OCI-LY3 (cell line): Measurements from ENCODE around the gene C11orf54.

Source experiments
- H2AFZ ChIP-seq: fragments of 200-600, 300-600 bp; shearing (Covaris generic); 2 replicates; pipeline ENCODE4 v1.6.0; 2014; ENCODE audit warnings: antibody characterized with exemption, low read depth, low read length
- H3K27ac ChIP-seq: fragments of 200-600, 300-600 bp; sonication (generic); 2 replicates; pipeline ENCODE4 v1.5.1; 2014; ENCODE audit warnings: mild to moderate bottlenecking, low read length, moderate library complexity, mixed read lengths
- H3K27me3 ChIP-seq: fragments of 200-600, 300-600 bp; sonication (generic); 2 replicates; pipeline ENCODE4 v1.6.1; 2014; ENCODE audit warnings: low read depth, low read length, mixed read lengths
- H3K36me3 ChIP-seq: fragments of 200-600, 300-600 bp; sonication (generic); replicated peaks from 2 replicates; pipeline ENCODE3; 2014; ENCODE audit warnings: low read depth, low read length, mixed read lengths
- H3K4me1 ChIP-seq: fragments of 300-600, 200-600 bp; sonication (generic); 2 replicates; pipeline ENCODE4 v1.6.1; 2014; ENCODE audit warnings: low read length, mixed read lengths
- H3K4me2 ChIP-seq: fragments of 200-600, 300-600 bp; sonication (generic); 2 replicates; pipeline ENCODE4 v1.6.1; 2014; ENCODE audit warnings: low read length, mixed read lengths
- H3K4me3 ChIP-seq: fragments of 300-600, 200-600 bp; sonication (generic); 2 replicates; pipeline ENCODE4 v1.5.1; 2014; ENCODE audit warnings: antibody characterized with exemption, mild to moderate bottlenecking, low read length, moderate library complexity
- H3K79me2 ChIP-seq: fragments of 300-600, 200-600 bp; shearing (Covaris generic); 2 replicates; pipeline ENCODE4 v1.6.1; 2014; ENCODE audit warnings: mild to moderate bottlenecking, low read length, mixed read lengths
- H3K9ac ChIP-seq: fragments of 300-600, 200-600 bp; shearing (Covaris generic); 2 replicates; pipeline ENCODE4 v1.6.0; 2014; ENCODE audit warnings: mild to moderate bottlenecking, low read length, moderate library complexity
- H3K9me3 ChIP-seq: fragments of 200-600, 300-600 bp; shearing (Covaris generic); 2 replicates; pipeline ENCODE4 v1.6.1; 2014; ENCODE audit warnings: low read length, mixed read lengths; ENCODE audit not compliant: insufficient read depth
- H4K20me1 ChIP-seq: fragments of 200-600, 300-600 bp; sonication (generic); 2 replicates; pipeline ENCODE4 v1.6.1; 2016; ENCODE audit warnings: low read length, mixed read lengths; ENCODE audit not compliant: insufficient read depth
- EZH2phosphoT487 ChIP-seq: fragments of 200-600 bp; shearing (Covaris generic); IDR thresholded peaks from 2 replicates; pipeline ENCODE4 v1.6.1; 2018; ENCODE audit warnings: antibody characterized with exemption, mixed run types, low read depth
- TF ChIP-seq, protein P1 (sequence below): fragments of 200-600, 300-600 bp; sonication (generic); IDR thresholded peaks from 2 replicates; pipeline ENCODE4 v1.5.1; 2014; ENCODE audit warnings: antibody characterized with exemption, low read length, low read depth

The C11orf54 gene

DNA sequence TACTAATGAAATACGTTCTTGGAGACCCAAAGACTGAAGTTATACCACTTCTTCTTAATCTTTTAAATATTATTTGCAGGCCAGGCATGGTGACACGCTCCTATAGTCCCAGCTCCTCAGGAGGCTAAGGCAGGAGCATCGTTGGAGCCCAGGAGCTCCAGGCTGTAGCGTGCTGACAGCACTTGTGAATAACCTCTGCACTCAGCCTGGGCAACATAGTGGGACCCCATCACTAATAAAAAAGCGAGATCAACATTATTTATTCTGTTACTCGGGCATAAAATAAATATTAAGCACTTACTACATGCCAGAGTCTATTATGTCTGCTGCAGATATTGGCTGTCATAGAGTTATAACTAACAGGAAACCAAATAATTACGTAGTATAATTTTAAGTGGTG lies 41.9 kb downstream of the C11orf54 start:
- no peaks in the 10 kb centered on the region for H3K27me3 ChIP-seq

DNA sequence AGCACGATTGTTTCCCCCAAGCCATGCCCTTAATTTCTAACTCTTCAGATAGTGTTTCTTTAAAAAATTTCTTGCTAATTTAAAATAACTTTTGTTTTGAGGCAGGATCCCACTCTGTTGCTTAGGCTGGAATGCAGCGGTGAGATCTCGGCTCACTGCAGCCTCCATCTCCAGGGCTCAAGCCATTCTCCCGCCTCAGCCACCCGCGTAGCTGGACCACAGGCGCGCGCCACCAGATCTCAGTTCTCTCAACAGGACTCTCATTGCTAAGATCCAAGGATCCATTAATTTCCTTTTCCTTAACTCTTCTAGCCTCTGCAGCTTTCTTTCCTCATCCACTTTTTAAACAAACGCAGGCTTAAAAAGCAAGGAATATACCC lies 42.3 kb downstream of the C11orf54 start:
- Histone ChIP-seq H3K79me2 (peaks cover 54% of the 10 kb centered on the region), H3K9ac (peak overlapping the region; percentile 91), H3K9me3 (no peaks in the 10 kb centered on the region), H4K20me1 (peaks cover 25% of the 10 kb centered on the region), H3K4me2 (peak overlapping the region; percentile 63), H3K27me3 (no peaks in the 10 kb centered on the region), H3K4me1 (peaks cover 20% of the 10 kb centered on the region), H2AFZ (peak overlapping the region; percentile 73), H3K4me3 (peak overlapping the region; percentile 83), H3K27ac (peak overlapping the region; percentile 15), H3K36me3 (peaks cover 14% of the 10 kb centered on the region)
- TF ChIP-seq, protein P1, sequence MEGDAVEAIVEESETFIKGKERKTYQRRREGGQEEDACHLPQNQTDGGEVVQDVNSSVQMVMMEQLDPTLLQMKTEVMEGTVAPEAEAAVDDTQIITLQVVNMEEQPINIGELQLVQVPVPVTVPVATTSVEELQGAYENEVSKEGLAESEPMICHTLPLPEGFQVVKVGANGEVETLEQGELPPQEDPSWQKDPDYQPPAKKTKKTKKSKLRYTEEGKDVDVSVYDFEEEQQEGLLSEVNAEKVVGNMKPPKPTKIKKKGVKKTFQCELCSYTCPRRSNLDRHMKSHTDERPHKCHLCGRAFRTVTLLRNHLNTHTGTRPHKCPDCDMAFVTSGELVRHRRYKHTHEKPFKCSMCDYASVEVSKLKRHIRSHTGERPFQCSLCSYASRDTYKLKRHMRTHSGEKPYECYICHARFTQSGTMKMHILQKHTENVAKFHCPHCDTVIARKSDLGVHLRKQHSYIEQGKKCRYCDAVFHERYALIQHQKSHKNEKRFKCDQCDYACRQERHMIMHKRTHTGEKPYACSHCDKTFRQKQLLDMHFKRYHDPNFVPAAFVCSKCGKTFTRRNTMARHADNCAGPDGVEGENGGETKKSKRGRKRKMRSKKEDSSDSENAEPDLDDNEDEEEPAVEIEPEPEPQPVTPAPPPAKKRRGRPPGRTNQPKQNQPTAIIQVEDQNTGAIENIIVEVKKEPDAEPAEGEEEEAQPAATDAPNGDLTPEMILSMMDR, result no peak
- TF ChIP-seq EZH2phosphoT487, result no peak

More for the DNA sequence above, 41.9 kb downstream of the C11orf54 start:
- peaks cover 20% of the 10 kb centered on the region for H3K4me1 ChIP-seq
- peak overlapping the region; percentile 91 for H3K9ac ChIP-seq
- H4K20me1 ChIP-seq, result peaks cover 23% of the 10 kb centered on the region
- H3K36me3 ChIP-seq, result peaks cover 13% of the 10 kb centered on the region
- H2AFZ ChIP-seq, result peak overlapping the region; percentile 73
- H3K4me2 ChIP-seq, result peak overlapping the region; percentile 63
- H3K79me2 ChIP-seq, result peaks cover 50% of the 10 kb centered on the region
- no peaks in the 10 kb centered on the region for H3K9me3 ChIP-seq
- no peak overlapping the region for H3K27ac ChIP-seq
- TF ChIP-seq, protein P1, result no peak
- TF ChIP-seq EZH2phosphoT487, result no peak
- peak overlapping the region; percentile 83 for H3K4me3 ChIP-seq

DNA sequence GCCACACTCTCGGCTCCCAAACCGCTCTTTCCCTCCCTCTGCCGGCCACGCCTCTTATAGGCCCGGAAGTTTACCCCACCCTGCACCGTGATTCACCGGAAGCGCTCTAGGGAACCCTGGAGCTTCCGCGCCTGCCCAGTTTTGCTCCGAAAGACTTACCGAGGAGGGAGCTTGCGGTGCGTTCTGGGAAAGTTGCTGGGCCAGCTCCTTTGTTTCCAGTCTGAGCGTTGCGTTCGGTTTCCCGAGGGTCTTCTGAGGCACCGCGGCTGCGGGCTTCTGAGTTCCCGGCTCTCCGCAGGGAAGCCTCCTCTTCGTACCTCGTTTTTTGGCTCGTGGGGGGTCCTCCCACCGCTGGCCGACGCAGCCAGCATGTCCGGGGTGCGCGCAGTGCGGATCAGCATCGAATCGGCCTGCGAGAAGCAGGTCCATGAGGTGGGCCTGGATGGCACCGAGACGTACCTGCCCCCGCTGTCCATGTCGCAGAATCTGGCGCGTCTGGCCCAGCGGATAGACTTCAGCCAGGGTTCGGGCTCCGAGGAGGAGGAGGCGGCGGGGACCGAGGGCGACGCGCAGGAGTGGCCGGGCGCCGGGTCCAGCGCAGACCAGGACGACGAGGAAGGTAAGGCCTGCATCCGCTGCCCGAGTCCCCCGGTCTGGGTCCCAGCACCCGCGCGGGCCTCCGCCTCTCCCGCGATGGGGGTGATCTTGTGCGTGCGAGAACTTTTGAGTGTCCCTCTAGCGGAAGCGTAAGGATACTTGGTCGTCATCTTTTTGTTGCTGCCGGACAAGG lies 42.9 kb downstream of the C11orf54 start, which contains the start of gene MED17:
Gene MED17, plus strand, starts transcription at position 138 of the 790 bp plus-strand sequence. Its CDS starts 232 bp downstream, at position 370.
- peaks cover 20% of the 10 kb centered on the region for H3K36me3 ChIP-seq
- H3K9ac ChIP-seq, result peak within 1 kb of the TSS; percentile 91
- TF ChIP-seq EZH2phosphoT487, result no peak
- TF ChIP-seq, protein P1, result peak; percentile 45
- H3K27ac ChIP-seq, result peak within 1 kb of the TSS; percentile 72
- H3K79me2 ChIP-seq, result peaks cover 60% of the 10 kb centered on the region
- peak within 1 kb of the TSS; percentile 89 for H3K4me2 ChIP-seq
- no peaks in the 10 kb centered on the region for H3K9me3 ChIP-seq
- H3K4me3 ChIP-seq, result peak within 1 kb of the TSS; percentile 83
- H3K27me3 ChIP-seq, result no peaks in the 10 kb centered on the region
- H4K20me1 ChIP-seq, result peaks cover 27% of the 10 kb centered on the region
- H2AFZ ChIP-seq, result peak within 1 kb of the TSS; percentile 73
- H3K4me1 ChIP-seq, result peaks cover 20% of the 10 kb centered on the region

DNA sequence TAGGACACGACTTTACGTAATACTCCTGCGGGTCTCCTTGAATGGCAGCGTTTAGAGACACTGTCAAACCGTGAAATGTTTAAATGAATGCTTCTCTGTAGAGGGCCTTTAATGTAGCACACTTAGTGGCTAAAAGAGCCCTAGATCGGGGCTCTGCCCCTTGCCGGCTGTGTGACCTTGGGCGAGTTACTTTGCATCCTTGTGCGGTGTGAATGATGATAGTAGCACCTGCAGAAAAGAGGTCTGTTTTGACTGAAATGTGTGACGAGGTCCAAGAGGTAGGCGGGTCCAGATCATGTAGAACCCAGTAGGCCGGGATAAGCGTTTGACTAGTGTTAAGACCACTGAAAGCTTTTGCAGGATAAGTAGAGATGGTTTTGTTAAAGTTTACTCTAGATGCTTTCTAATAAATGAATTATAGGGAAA lies 43.5 kb downstream of the C11orf54 start:
- Histone ChIP-seq H3K4me3 (peak overlapping the region; percentile 83), H3K9ac (peak overlapping the region; percentile 91), H3K4me2 (peak overlapping the region; percentile 89), H3K4me1 (peaks cover 20% of the 10 kb centered on the region), H3K79me2 (peaks cover 66% of the 10 kb centered on the region), H3K9me3 (no peaks in the 10 kb centered on the region), H3K27ac (peak overlapping the region; percentile 72), H3K27me3 (no peaks in the 10 kb centered on the region), H4K20me1 (peaks cover 27% of the 10 kb centered on the region), H3K36me3 (peaks cover 25% of the 10 kb centered on the region), H2AFZ (no peak overlapping the region)
- TF ChIP-seq EZH2phosphoT487, result no peak
- TF ChIP-seq, protein P1, result 0 out of 2 replicates have a peak, but pooled peaks have one; percentile 1
